Subcutaneous abdominal adipose tissue (tissue), 5 donors: Measurements from ENCODE around the gene RGL4.
"Not testable (repeated sequence)": the region's sequence is repeated elsewhere in the genome, so short reads cannot be mapped to it uniquely, and the experiment has no call there.

Experiments
- H3K27ac ChIP-seq: one replicate; pipeline ENCODE4 v1.7.0; 2013; ENCODE audit warnings: low read depth, mild to moderate bottlenecking, inconsistent platforms, low read length, moderate library complexity
- H3K27me3 ChIP-seq, 5 donors: one replicate each; pipeline ENCODE4 v1.7.0; 2013; ENCODE audit warnings: low read length in 5 of 5, inconsistent platforms in 1 of 5; ENCODE audit not compliant: control insufficient read depth in 5 of 5, insufficient read depth in 4 of 5
- H3K36me3 ChIP-seq, 5 donors: one replicate each; pipeline ENCODE4 v1.7.0; 2013; ENCODE audit warnings: low read length in 5 of 5; ENCODE audit not compliant: control insufficient read depth in 5 of 5, insufficient read depth in 5 of 5
- H3K4me1 ChIP-seq, 5 donors: one replicate each; pipeline ENCODE4 v1.7.0; 2013; ENCODE audit warnings: low read length in 5 of 5, mild to moderate bottlenecking in 3 of 5, moderate library complexity in 1 of 5; ENCODE audit not compliant: control insufficient read depth in 5 of 5, insufficient read depth in 5 of 5
- H3K4me3 ChIP-seq, 5 donors: one replicate each; pipeline ENCODE4 v1.7.0; 2013; ENCODE audit warnings: low read length in 5 of 5, low read depth in 1 of 5
- H3K9ac ChIP-seq, 5 donors: one replicate each; pipeline ENCODE4 v1.7.0; 2013; ENCODE audit warnings: low read length in 5 of 5, mild to moderate bottlenecking in 4 of 5, moderate library complexity in 3 of 5
- H3K9me3 ChIP-seq, 5 donors: one replicate each; pipeline ENCODE4 v1.7.0; 2013; ENCODE audit warnings: low read length in 5 of 5; ENCODE audit not compliant: control insufficient read depth in 5 of 5
- donor health status: healthy.
- donor health status: healthy.
- donor health status: healthy.
- donor health status: healthy.
- donor health status: healthy.

The RGL4 gene, protein sequence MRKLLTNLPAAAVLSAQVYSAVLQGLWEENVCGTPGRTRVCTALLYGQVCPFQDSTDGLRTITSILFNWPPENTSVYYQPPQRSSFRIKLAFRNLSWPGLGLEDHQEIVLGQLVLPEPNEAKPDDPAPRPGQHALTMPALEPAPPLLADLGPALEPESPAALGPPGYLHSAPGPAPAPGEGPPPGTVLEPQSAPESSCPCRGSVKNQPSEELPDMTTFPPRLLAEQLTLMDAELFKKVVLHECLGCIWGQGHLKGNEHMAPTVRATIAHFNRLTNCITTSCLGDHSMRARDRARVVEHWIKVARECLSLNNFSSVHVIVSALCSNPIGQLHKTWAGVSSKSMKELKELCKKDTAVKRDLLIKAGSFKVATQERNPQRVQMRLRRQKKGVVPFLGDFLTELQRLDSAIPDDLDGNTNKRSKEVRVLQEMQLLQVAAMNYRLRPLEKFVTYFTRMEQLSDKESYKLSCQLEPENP

DNA sequence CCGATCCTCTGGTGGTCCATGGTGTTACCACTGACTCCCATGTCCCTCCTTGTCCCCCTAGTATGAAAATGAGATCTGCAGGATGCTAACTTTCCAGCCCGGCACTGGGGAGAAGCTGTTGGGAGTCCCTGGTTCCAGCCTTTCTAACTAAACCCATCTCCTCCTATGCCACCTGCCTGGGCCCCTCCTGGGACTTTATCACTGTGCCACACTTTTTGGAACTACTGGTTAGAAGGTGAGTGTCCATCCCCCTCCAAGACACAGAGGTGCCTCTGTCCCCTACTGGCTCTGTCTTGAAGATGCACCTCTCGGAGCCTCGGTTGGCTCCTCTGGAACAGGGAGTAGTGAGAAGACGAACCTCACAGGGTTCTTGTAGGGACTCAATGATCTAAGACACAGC, at the start of gene RGL4:
Gene RGL4 (plus strand): TSS at position 301 of the 400 bp plus-strand sequence. CDS start 1,018 bp downstream, outside the sequence.
- H3K4me1 ChIP-seq = peaks cover 0 to 4% (median 0%) of the 10 kb centered on the region in 5 donors
- no peak within 1 kb of the TSS for H3K27ac ChIP-seq
- H3K9ac ChIP-seq = no peak within 1 kb of the TSS
- peaks cover 3 to 59% (median 36%) of the 10 kb centered on the region in 5 donors for H3K36me3 ChIP-seq
- H3K4me3 ChIP-seq = no peak within 1 kb of the TSS
- no peaks in the 10 kb centered on the region for H3K9me3 ChIP-seq
- H3K27me3 ChIP-seq = no peaks in the 10 kb centered on the region

GRCh38 chr22:23646526-23646925, 44.3 kb upstream of the RGL4 start:
- not testable (repeated sequence) for H3K27me3 ChIP-seq, H3K4me3 ChIP-seq, H3K9ac ChIP-seq, H3K9me3 ChIP-seq, H3K4me1 ChIP-seq, H3K27ac ChIP-seq
- H3K36me3 ChIP-seq = peaks cover 0 to 10% (median 0%) of the 10 kb centered on the region in 5 donors

DNA sequence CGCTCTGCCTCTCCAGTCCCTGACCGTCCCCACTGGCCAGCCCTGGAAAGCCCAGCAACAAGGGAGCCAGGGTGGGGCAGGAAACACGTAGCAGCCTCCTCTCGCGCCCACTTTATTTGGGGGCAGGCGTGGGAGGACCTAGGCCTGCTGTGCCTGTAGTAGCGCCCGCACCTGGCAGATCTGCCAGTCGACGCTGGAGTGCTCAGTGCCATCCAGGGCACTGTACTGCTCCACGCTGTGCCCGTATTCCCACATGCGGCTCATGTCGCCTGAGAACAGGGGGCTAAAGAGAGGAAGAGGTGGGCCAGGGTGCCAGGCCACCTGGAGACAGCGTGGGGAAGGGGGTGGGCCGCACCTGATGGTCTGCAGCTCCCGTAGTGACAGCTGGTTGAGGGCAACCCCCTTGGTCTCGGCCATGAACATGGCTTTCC, 41.7 kb upstream of the RGL4 start:
- Histone ChIP-seq H3K27ac (no peak overlapping the region), H3K36me3 (peaks cover 0 to 26% (median 11%) of the 10 kb centered on the region in 5 donors), H3K9me3 (no peaks in the 10 kb centered on the region), H3K4me1 (no peaks in the 10 kb centered on the region), H3K9ac (no peak overlapping the region), H3K27me3 (no peaks in the 10 kb centered on the region), H3K4me3 (no peak overlapping the region)

DNA sequence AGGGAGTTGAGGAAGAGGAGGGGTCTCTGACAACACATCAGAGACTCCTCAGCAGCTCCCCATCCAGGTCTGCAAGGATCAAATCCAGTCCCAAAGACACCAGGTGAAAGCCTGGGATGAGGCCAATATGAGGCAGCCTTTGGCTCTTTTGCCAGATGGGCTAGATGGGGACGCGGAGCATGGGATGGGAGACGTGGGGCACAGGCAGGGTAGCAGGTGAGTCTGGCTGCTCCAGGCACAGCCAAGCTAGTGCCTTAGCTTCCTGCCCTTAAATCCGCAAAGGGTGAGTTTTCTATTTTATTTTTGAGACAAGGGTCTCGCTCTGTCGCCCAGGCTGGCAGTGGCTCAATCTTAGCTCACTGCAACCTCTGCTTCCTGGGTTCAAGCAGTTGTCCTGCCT, 39.1 kb upstream of the RGL4 start:
- no peaks in the 10 kb centered on the region for H3K27me3 ChIP-seq
- H3K9me3 ChIP-seq = no peaks in the 10 kb centered on the region
- peaks cover 0 to 29% (median 11%) of the 10 kb centered on the region in 5 donors for H3K36me3 ChIP-seq
- H3K27ac ChIP-seq = no peak overlapping the region
- no peaks in the 10 kb centered on the region for H3K4me1 ChIP-seq
- no peak overlapping the region for H3K4me3 ChIP-seq
- H3K9ac ChIP-seq = no peak overlapping the region

- H3K4me1 ChIP-seq = no peaks in the 10 kb centered on the region
- no peak overlapping the region for H3K27ac ChIP-seq
- no peak overlapping the region for H3K4me3 ChIP-seq
- H3K27me3 ChIP-seq = no peaks in the 10 kb centered on the region
- H3K9me3 ChIP-seq = no peaks in the 10 kb centered on the region
- H3K36me3 ChIP-seq = peaks cover 0 to 29% (median 12%) of the 10 kb centered on the region in 5 donors
- no peak overlapping the region for H3K9ac ChIP-seq
These were observed 38.5 kb upstream of the RGL4 start for GRCh38 chr22:23652286-23652685.

DNA sequence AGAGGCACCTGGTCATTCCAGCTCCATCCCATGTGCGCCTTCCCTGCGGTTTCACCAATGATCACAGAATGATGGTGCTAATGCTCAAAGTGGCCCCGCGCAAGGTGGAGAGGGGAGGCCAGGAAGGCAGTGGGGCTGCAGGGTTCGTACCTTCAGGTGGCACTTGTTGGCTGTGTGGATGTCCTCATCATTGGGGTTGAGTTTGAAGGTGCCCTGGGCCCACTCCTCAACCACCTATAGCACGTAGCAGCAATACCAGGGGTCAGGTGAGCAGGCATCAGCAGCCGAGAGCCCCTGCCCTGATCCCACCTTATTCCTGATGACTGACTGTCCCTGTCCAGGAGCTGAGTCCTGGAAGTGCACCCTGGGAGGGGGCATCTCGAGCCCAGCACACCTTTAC, 38.1 kb upstream of the RGL4 start:
- Histone ChIP-seq H3K4me1 (no peaks in the 10 kb centered on the region), H3K9me3 (no peaks in the 10 kb centered on the region), H3K9ac (no peak overlapping the region), H3K4me3 (no peak overlapping the region), H3K27me3 (no peaks in the 10 kb centered on the region), H3K36me3 (peaks cover 0 to 29% (median 14%) of the 10 kb centered on the region in 5 donors), H3K27ac (no peak overlapping the region)

DNA sequence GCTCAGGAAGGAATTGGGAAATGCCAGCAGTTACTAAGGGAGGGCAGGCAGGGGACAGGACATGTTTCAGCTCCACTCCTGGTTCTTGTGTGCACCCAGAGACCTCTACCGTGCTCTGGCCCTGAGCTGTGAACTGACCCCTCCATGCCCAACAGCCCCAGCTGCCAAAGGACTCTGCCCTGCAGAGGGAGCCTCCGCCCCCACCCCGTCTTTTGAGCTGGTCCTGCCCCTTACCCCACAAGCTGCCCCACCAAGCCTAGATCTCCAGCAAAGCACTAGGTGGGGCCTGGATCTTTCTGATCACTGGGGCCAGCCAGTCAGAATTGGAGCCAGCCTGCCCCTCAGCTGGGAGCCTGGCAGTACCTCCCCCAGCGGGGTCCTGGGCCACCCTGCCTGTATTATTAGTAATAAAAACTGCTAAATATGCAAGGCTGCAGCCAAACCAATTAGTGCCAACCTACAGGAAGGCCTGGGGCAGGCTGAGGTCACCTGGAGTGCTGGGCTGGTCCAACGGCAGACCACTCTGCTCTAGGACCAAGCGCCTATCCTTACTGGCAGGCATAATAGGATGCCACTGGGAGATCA, 34.8 kb upstream of the RGL4 start:
- no peak overlapping the region for H3K27ac ChIP-seq
- H3K27me3 ChIP-seq = no peaks in the 10 kb centered on the region
- no peaks in the 10 kb centered on the region for H3K9me3 ChIP-seq
- no peaks in the 10 kb centered on the region for H3K4me1 ChIP-seq
- H3K36me3 ChIP-seq = peaks cover 0 to 42% (median 23%) of the 10 kb centered on the region in 5 donors
- H3K4me3 ChIP-seq = no peak overlapping the region
- H3K9ac ChIP-seq = no peak overlapping the region

GRCh38 chr22:23657727-23658126, 33.1 kb upstream of the RGL4 start:
- H3K4me1 ChIP-seq = no peaks in the 10 kb centered on the region
- H3K9ac ChIP-seq = no peak overlapping the region
- H3K27me3 ChIP-seq = no peaks in the 10 kb centered on the region
- peaks cover 0 to 41% (median 20%) of the 10 kb centered on the region in 5 donors for H3K36me3 ChIP-seq
- no peaks in the 10 kb centered on the region for H3K9me3 ChIP-seq
- no peak overlapping the region for H3K27ac ChIP-seq
- no peak overlapping the region for H3K4me3 ChIP-seq

GRCh38 chr22:23660381-23660780, 30.4 kb upstream of the RGL4 start:
- H3K27ac ChIP-seq, H3K4me1 ChIP-seq, H3K27me3 ChIP-seq, H3K9me3 ChIP-seq, H3K9ac ChIP-seq, H3K4me3 ChIP-seq: not testable (repeated sequence)
- peaks cover 0 to 29% (median 17%) of the 10 kb centered on the region in 5 donors for H3K36me3 ChIP-seq
